T1000 (cell line): ENCODE data around the gene KHDRBS1.
"Not testable (repeated sequence)": the region's sequence is repeated elsewhere in the genome, so short reads cannot be mapped to it uniquely, and the experiment has no call there.

ENCODE experiments used
- DNase-seq: peaks from one replicate; lab custom pipeline; 2025; ENCODE audit warnings: mixed read lengths; lab: John Stamatoyannopoulos, UW

KHDRBS1 gene

GRCh38 chr1:32065613-32066488 is 52.2 kb downstream of the KHDRBS1 start:
- not testable (repeated sequence) for DNase-seq

GRCh38 chr1:32066489-32066873 is 52.8 kb downstream of the KHDRBS1 start:
- DNase-seq: peak; percentile 24

- no peak for DNase-seq
Observed at GRCh38 chr1:32068957-32069588, 55.4 kb downstream of the KHDRBS1 start.

- no peak for DNase-seq
Observed at GRCh38 chr1:32071758-32072621, 58.3 kb downstream of the KHDRBS1 start.

GRCh38 chr1:32072622-32073298 is 59.1 kb downstream of the KHDRBS1 start, which contains the start of gene TMEM39B:
TMEM39B (plus strand) TSS chr1:32072939; CDS start chr1:32073048, 109 bp downstream.
- DNase-seq: peak; percentile 96

GRCh38 chr1:32073299-32074229 is 59.9 kb downstream of the KHDRBS1 start:
- DNase-seq: no peak

GRCh38 chr1:32074841-32075240 is 61.2 kb downstream of the KHDRBS1 start:
- no peak for DNase-seq

GRCh38 chr1:32077451-32077850 is 63.8 kb downstream of the KHDRBS1 start:
- no peak for DNase-seq

GRCh38 chr1:32082022-32082421 is 68.4 kb downstream of the KHDRBS1 start:
- no peak for DNase-seq

GRCh38 chr1:32086381-32086780 is 72.7 kb downstream of the KHDRBS1 start:
- DNase-seq: not testable (repeated sequence)

GRCh38 chr1:32091176-32091575 is 77.5 kb downstream of the KHDRBS1 start:
- no peak for DNase-seq

- DNase-seq: no peak
Observed at GRCh38 chr1:32091591-32091990, 77.9 kb downstream of the KHDRBS1 start.
